Keratinocyte (primary cell): Measurements from ENCODE around the gene FAM161B. TPM values are rescaled to one million over a fixed set of nuclear protein-coding genes. Genes with fewer than 3 reads are reported as not detected.
A peak's percentile ranks its signal among the peaks of the same experiment; 100 is the strongest.

ENCODE experiments used
- DNase-seq: peaks from one replicate; pipeline ENCODE4 v3.0.0-alpha.2; 2011; ENCODE audit warnings: low read depth, missing footprints, low spot score
- FAIRE-seq: peaks from 2 replicates; lab custom pipeline; 2011; peaks lifted over from hg19 to GRCh38; lab: Jason Lieb, UNC
- H2AFZ ChIP-seq: 2 replicates; pipeline ENCODE4 v1.6.0; 2012; ENCODE audit warnings: low read length, control low read depth, inconsistent platforms; ENCODE audit not compliant: control insufficient read depth
- H3K27ac ChIP-seq: 2 replicates; pipeline ENCODE4 v1.5.1; 2011; ENCODE audit warnings: low read length; ENCODE audit not compliant: control insufficient read depth, insufficient read depth
- H3K27me3 ChIP-seq: 3 replicates; pipeline ENCODE4 v1.6.0; 2011; ENCODE audit warnings: low read length; ENCODE audit not compliant: control insufficient read depth, insufficient read depth; ENCODE audit errors: extremely low read depth
- H3K36me3 ChIP-seq, 2 experiments: 2 replicates in 1 of 2; 3 replicates in 1 of 2; pipeline ENCODE4 v1.5.1; 2011; ENCODE audit warnings: low read length in 2 of 2, mild to moderate bottlenecking in 1 of 2; ENCODE audit not compliant: control insufficient read depth in 2 of 2, insufficient read depth in 2 of 2; ENCODE audit errors: extremely low read depth in 1 of 2
- H3K4me1 ChIP-seq: 3 replicates; pipeline ENCODE4 v1.5.1; 2011; ENCODE audit warnings: low read length; ENCODE audit not compliant: control insufficient read depth, insufficient read depth; ENCODE audit errors: extremely low read depth
- H3K4me2 ChIP-seq: 3 replicates; pipeline ENCODE4 v1.6.0; 2011; ENCODE audit warnings: low read depth, low read length; ENCODE audit not compliant: control insufficient read depth, insufficient read depth; ENCODE audit errors: extremely low read depth
- H3K4me3 ChIP-seq, 3 experiments: fragments of 200-600 bp in 1 of 3; sonication (generic) in 1 of 3; 2 replicates in 2 of 3; 3 replicates in 1 of 3; pipeline ENCODE4 v1.5.1; 2011 to 2016; ENCODE audit warnings: low read length in 3 of 3, mild to moderate bottlenecking in 3 of 3, control low read depth in 2 of 3, inconsistent platforms in 1 of 3, low read depth in 1 of 3, mixed read lengths in 1 of 3, mixed run types in 1 of 3, moderate library complexity in 1 of 3; ENCODE audit not compliant: control insufficient read depth in 2 of 3, insufficient read depth in 2 of 3; ENCODE audit errors: extremely low read depth in 1 of 3
- H3K79me2 ChIP-seq: 2 replicates; pipeline ENCODE4 v1.6.0; 2012; ENCODE audit warnings: low read length; ENCODE audit not compliant: control insufficient read depth, insufficient read depth
- H3K9ac ChIP-seq: 3 replicates; pipeline ENCODE4 v1.6.0; 2011; ENCODE audit warnings: low read length; ENCODE audit not compliant: control insufficient read depth, insufficient read depth; ENCODE audit errors: extremely low read depth
- H3K9me1 ChIP-seq: 3 replicates; pipeline ENCODE4 v1.6.0; 2011; ENCODE audit warnings: low read length; ENCODE audit not compliant: control insufficient read depth, insufficient read depth; ENCODE audit errors: extremely low read depth
- H3K9me3 ChIP-seq: 2 replicates; pipeline ENCODE4 v1.5.1; 2012; ENCODE audit warnings: low read depth, low read length; ENCODE audit not compliant: control insufficient read depth
- H4K20me1 ChIP-seq: 3 replicates; pipeline ENCODE4 v1.6.0; 2011; ENCODE audit warnings: low read length; ENCODE audit not compliant: control insufficient read depth, insufficient read depth; ENCODE audit errors: extremely low read depth
- EZH2 ChIP-seq: IDR thresholded peaks from one replicate; pipeline ENCODE4 v1.6.1; 2012; ENCODE audit warnings: inconsistent platforms, mild to moderate bottlenecking, low read length, moderate library complexity
- dilution Hi-C: fragments of 300-500 bp; cut with MboI; formaldehyde crosslinking; loops from one replicate; pipeline ENCODE4 v1.7.0; 2020; ENCODE audit warnings: low sequenced_read_pairs; ENCODE audit not compliant: extremely low pct_ligation_motif_present
- polyA plus RNA-seq, 5 experiments: library from polyadenylated mRNA; depleted of rRNA in 3 of 5; stranded (reverse) in 3 of 5; stranded (forward) in 1 of 5; unstranded in 1 of 5; fragments of >200 nt; gene quantifications; 1 replicate in 1 of 5; 2 replicates in 3 of 5; 3 replicates in 1 of 5; pipeline versions ENCODE4 v1.2.1 to v1.2.3, GENCODE V29; 2011 to 2012; ENCODE audit warnings: missing spikeins in 2 of 5, low read depth in 1 of 5, low replicate concordance in 1 of 5
- TF ChIP-seq, protein P1 (sequence below), 3 experiments: IDR thresholded peaks in 1 of 3; conservative IDR thresholded peaks in 1 of 3; optimal IDR thresholded peaks in 1 of 3; 2 replicates in 2 of 3; 3 replicates in 1 of 3; pipeline versions ENCODE3 to v1.5.1; 2011; ENCODE audit warnings: low read length in 3 of 3, mild to moderate bottlenecking in 3 of 3, moderate library complexity in 2 of 3, control low read depth in 1 of 3, inconsistent platforms in 1 of 3; ENCODE audit not compliant: insufficient read depth in 2 of 3; ENCODE audit errors: extremely low read depth in 1 of 3

Gene FAM161B
- polyA plus RNA-seq, 1 donor (not counting 4 experiments of a cell fraction or from before 2014, with no cell fraction given): 1.5 TPM

DNA sequence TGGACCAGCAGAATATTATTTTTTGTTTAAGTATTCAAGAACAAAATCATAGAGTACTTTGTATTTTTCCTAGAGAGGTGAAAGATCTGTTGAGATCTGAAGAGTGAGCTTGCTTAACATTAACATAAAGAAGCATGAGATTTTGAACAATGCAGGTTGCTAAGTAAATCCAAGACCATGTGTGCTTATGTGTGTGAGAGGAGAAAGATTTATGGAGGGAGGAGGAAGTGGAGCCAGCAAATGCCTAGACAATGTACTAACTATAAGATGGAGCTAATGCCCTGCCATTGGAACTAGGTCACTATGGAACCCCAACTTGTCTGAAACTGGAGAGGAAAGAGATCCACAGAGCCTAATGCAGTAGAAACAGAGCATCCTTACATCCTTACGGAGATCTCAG lies 13.3 kb downstream of the FAM161B start:
- TF ChIP-seq, protein P1, sequence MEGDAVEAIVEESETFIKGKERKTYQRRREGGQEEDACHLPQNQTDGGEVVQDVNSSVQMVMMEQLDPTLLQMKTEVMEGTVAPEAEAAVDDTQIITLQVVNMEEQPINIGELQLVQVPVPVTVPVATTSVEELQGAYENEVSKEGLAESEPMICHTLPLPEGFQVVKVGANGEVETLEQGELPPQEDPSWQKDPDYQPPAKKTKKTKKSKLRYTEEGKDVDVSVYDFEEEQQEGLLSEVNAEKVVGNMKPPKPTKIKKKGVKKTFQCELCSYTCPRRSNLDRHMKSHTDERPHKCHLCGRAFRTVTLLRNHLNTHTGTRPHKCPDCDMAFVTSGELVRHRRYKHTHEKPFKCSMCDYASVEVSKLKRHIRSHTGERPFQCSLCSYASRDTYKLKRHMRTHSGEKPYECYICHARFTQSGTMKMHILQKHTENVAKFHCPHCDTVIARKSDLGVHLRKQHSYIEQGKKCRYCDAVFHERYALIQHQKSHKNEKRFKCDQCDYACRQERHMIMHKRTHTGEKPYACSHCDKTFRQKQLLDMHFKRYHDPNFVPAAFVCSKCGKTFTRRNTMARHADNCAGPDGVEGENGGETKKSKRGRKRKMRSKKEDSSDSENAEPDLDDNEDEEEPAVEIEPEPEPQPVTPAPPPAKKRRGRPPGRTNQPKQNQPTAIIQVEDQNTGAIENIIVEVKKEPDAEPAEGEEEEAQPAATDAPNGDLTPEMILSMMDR (optimal IDR thresholded peaks at IDR 0.05 in 1 of 3, IDR thresholded peaks at IDR 0.05 in 1 of 3, conservative IDR thresholded peaks at IDR 0.05 in 1 of 3; ENCODE audit: extremely low read depth in 1 of 3, insufficient read depth in 2 of 3, low read length in 3 of 3): no peak
- TF ChIP-seq EZH2: no peak
- Histone ChIP-seq H3K27me3 (no peaks in the 10 kb centered on the region), H3K4me3 (no peak overlapping the region), H3K4me2 (no peak overlapping the region), H3K9me1 (no peaks in the 10 kb centered on the region), H3K9me3 (no peaks in the 10 kb centered on the region), H3K9ac (no peak overlapping the region), H4K20me1 (no peaks in the 10 kb centered on the region), H3K4me1 (no peaks in the 10 kb centered on the region), H3K36me3 (peaks cover 9 to 16% of the 10 kb centered on the region in 2 experiments), H2AFZ (no peak overlapping the region), H3K27ac (no peak overlapping the region), H3K79me2 (no peaks in the 10 kb centered on the region)
- dilution Hi-C loops: no loop called here
- DNase-seq (no peak), FAIRE-seq (no peak)

DNA sequence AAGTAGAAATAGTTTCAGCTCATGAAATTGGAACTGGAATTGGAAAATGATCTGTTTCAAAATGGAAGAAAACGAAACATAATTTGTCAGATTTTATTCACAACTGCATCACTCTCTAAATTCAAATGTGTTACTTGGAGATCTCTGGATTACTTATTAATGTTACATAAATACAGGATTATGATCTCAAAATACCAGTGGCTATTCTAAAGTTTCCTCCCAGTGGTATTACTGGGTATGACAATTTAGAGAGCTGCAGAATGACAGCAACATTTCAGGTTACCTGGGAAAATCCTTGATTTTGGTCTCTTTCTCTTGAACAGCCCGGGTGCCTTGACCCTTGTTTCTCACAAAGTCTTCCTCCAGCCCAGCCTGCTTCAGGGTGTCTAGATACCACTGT lies 14.2 kb downstream of the FAM161B start:
- Histone ChIP-seq H3K4me2 (no peak overlapping the region), H3K27ac (no peak overlapping the region), H3K79me2 (no peaks in the 10 kb centered on the region), H2AFZ (no peak overlapping the region), H3K27me3 (no peaks in the 10 kb centered on the region), H3K9me3 (no peaks in the 10 kb centered on the region), H3K4me1 (no peaks in the 10 kb centered on the region), H4K20me1 (no peaks in the 10 kb centered on the region), H3K9me1 (no peaks in the 10 kb centered on the region), H3K4me3 (no peak overlapping the region), H3K36me3 (peaks cover 11 to 18% of the 10 kb centered on the region in 2 experiments), H3K9ac (no peak overlapping the region)
- DNase-seq (no peak), FAIRE-seq (no peak)
- TF ChIP-seq, protein P1 (optimal IDR thresholded peaks at IDR 0.05 in 1 of 3, IDR thresholded peaks at IDR 0.05 in 1 of 3, conservative IDR thresholded peaks at IDR 0.05 in 1 of 3; ENCODE audit: extremely low read depth in 1 of 3, insufficient read depth in 2 of 3, low read length in 3 of 3): peak in 1 of 3 experiments; percentile 27
- TF ChIP-seq EZH2: no peak
- dilution Hi-C loops: no loop called here
